Measurements from ENCODE around the gene LCOR. TPM values are rescaled to one million over a fixed set of nuclear protein-coding genes. Genes with fewer than 3 reads are reported as not detected.

Gene LCOR
- total and polyA plus RNA-seq, 12 donors: 1.6 to 28.8 (median 23.7) TPM

DNA sequence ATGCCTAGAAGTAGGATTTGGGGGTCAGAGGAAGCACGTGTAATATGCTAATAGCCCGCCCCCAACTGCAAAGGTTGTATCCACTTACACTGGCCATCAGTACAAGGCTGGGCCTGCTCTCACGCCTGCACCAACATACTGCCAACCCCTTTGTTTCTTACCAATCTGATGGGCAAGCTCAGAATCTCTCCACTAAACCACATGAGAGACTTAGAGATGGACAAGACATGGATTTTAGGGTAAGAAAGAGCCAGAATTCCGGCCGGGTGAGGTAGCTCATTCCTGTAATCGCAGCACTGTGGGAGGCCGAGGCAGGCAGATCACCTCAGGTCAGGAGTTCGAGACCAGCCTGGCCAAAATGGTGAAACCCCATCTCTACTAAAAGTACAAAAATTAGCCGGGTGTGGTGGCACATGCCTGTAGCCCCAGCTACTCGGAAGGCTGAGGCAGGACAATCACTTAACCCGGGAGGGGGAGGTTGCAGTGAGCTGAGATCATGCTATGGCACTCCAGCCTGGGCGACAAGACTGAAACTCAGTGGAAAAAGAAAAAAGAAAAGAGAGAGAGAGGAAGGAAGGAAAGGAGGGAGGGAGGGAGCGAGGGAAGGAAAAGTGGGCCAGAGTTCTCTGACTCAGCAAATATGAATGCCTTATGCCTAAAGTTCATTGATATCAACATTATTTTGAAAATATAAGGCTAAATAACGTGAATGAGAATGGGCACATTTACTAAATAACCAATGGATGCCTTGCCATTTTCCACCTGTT, 191.5 kb downstream of the LCOR start:
- 69 to 73% methylated on average over 14 of the region's 14 CpGs for WGBS, 2 donors
- intact Hi-C loops (cut with DNase I): loop anchor here in 8 of 10 donors (1.0 to 10.0 kb wide), 14 partner anchors 26 to 649 kb away; partner anchors contain the start of gene LCOR (in 5 of the 8)
- TF ChIP-seq, protein P1, sequence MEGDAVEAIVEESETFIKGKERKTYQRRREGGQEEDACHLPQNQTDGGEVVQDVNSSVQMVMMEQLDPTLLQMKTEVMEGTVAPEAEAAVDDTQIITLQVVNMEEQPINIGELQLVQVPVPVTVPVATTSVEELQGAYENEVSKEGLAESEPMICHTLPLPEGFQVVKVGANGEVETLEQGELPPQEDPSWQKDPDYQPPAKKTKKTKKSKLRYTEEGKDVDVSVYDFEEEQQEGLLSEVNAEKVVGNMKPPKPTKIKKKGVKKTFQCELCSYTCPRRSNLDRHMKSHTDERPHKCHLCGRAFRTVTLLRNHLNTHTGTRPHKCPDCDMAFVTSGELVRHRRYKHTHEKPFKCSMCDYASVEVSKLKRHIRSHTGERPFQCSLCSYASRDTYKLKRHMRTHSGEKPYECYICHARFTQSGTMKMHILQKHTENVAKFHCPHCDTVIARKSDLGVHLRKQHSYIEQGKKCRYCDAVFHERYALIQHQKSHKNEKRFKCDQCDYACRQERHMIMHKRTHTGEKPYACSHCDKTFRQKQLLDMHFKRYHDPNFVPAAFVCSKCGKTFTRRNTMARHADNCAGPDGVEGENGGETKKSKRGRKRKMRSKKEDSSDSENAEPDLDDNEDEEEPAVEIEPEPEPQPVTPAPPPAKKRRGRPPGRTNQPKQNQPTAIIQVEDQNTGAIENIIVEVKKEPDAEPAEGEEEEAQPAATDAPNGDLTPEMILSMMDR (IDR thresholded peaks at IDR 0.05): no peak
- H3K36me3 ChIP-seq: no peaks in the 10 kb centered on the region
- peaks cover 12 to 43% (median 29%) of the 10 kb centered on the region in 9 donors for H3K4me1 ChIP-seq
- DNase-seq (no peak), ATAC-seq (no peak)
- no peak overlapping the region for H3K4me3 ChIP-seq
- no peaks in the 10 kb centered on the region for H3K9me3 ChIP-seq
- no peaks in the 10 kb centered on the region for H3K27me3 ChIP-seq
- H3K27ac ChIP-seq: peak overlapping the region; percentile 15 to 78 (median 59)

DNA sequence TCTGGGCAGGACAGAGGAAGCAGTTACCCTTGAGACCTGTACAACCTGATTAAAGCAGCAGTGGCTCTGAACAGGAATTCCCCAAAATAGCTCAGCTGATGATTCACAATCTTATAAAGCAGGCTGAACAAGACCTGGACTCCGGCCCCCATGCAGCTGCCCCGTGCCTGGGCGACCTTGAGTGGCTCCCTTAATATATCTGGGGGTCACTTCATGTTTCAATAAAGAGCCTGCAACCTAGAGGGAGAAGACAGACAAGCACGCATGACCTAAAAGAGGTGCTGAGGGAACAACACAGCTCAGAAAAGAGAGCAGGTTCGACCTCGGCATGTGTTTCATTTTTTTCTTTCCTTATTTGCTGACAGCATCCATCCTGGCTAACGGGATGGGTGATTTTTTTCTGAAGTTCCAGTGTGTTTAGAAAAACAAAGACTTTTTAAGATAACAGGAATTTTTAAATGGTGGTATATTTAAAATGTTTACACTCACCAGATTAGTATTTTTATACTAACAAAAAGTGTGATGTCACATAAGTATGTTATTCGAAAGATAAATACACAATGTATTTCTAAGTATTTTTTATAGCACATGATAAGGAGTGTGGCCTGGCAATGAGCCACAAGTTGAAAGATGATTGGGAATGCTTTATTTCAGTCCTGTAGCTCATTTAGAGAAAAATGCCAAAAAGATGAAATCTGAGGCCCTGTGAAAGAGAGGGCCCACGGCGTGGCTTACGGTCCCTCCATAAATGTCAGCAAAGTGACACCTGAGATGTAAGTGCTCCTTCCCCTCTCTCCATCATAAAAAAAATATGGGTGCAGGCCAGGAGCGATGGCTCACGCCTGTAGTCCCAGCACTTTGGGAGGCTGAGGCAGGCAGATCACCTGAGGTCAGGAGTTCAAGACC, 192.3 kb downstream of the LCOR start:
- Histone ChIP-seq H3K4me3 (no peak overlapping the region), H3K27me3 (no peaks in the 10 kb centered on the region), H3K4me1 (peaks cover 12 to 43% (median 29%) of the 10 kb centered on the region in 9 donors), H3K36me3 (no peaks in the 10 kb centered on the region), H3K9me3 (no peaks in the 10 kb centered on the region), H3K27ac (peak overlapping the region; percentile 15 to 78 (median 59))
- TF ChIP-seq, protein P1 (IDR thresholded peaks at IDR 0.05): no peak
- peak in 7 of 8 donors; percentile 16 to 75 (median 37) for ATAC-seq
- WGBS, 2 donors: 37% methylated on average over 13 of the region's 13 CpGs
- intact Hi-C loops (cut with DNase I): loop anchor here in 8 of 10 donors (1.0 to 10.0 kb wide), 14 partner anchors 27 to 650 kb away; partner anchors contain the start of gene LCOR (in 5 of the 8)
- peak in 1 of 2 donors; percentile 29 for DNase-seq

DNA sequence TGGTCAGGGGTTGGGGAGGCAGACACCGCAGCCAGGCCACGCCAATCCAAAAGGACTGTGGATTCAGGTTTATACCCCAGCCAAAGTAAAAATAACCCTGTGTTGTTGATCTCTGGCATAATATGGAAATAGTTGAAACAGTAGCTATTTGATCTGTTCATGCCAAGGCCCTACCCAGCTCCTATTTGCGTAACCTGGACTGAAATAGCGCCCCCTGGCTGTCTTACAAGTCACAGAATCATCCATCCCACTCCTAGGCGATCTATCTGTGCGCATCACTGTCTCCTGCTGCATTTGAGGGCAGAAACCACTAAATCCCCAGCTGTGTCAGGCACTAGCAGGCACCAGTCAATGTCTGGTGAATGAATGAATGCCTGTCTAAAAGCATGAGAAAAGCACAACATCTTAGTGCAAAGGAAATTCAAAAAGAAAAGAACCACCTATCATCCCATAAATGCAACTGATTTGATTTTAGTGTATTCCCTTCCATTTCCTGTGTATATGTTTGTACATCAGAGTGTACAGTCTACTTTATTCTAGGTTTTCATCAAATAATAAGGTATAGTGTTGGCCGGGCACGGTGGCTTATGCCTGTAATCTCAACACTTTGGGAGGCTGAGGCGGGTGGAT, 193.6 kb downstream of the LCOR start:
- Histone ChIP-seq H3K36me3 (no peaks in the 10 kb centered on the region), H3K9me3 (no peaks in the 10 kb centered on the region), H3K4me3 (no peak overlapping the region), H3K4me1 (peaks cover 9 to 33% (median 23%) of the 10 kb centered on the region in 9 donors), H3K27me3 (no peaks in the 10 kb centered on the region), H3K27ac (peak overlapping the region in 3 of 10 donors; percentile 15 to 78 (median 21))
- intact Hi-C loops (cut with DNase I): loop anchor here in 8 of 10 donors (1.0 to 10.0 kb wide), 11 partner anchors 61 to 651 kb away; partner anchors contain the start of gene LCOR (in 2 of the 8)
- WGBS, 2 donors: 71 to 72% methylated on average over 9 of the region's 9 CpGs
- TF ChIP-seq, protein P1 (IDR thresholded peaks at IDR 0.05): peak; percentile 28 to 73 (median 66)
- ATAC-seq: peak in 5 of 8 donors; percentile 25 to 48 (median 35)
- DNase-seq: peak in 1 of 2 donors; percentile 37
